HG02973 (cell line): ENCODE data around the gene ETV6.

ENCODE experiments used
- ATAC-seq: cut with Tn5 transposase; IDR thresholded peaks from one replicate; pipeline ENCODE4 v1.9.1; 2021; ENCODE audit warnings: moderate library complexity; ENCODE audit not compliant: unreplicated experiment

ETV6 gene

GRCh38 chr12:11875414-11875935 is 226.0 kb downstream of the ETV6 start:
- no peak for ATAC-seq

DNA sequence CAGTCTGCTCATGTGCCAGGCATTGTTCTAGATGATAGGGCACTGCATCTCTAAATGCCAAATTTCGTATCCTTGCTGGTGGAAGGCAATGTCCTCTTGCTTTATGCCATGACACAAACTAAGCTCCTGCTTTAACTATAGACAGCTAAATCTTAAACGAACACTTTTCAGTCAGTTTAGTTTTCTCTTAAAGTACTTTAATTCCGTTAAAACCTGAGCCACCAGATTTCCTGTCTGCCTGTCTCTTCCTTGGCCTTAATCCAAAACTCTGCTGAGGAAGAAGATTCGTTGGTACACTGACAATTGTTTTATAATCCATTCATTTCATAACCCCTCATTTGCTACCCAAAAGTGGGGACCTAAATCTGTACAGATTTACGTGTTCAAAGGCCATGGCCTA is 226.8 kb downstream of the ETV6 start:
- ATAC-seq: no peak

DNA sequence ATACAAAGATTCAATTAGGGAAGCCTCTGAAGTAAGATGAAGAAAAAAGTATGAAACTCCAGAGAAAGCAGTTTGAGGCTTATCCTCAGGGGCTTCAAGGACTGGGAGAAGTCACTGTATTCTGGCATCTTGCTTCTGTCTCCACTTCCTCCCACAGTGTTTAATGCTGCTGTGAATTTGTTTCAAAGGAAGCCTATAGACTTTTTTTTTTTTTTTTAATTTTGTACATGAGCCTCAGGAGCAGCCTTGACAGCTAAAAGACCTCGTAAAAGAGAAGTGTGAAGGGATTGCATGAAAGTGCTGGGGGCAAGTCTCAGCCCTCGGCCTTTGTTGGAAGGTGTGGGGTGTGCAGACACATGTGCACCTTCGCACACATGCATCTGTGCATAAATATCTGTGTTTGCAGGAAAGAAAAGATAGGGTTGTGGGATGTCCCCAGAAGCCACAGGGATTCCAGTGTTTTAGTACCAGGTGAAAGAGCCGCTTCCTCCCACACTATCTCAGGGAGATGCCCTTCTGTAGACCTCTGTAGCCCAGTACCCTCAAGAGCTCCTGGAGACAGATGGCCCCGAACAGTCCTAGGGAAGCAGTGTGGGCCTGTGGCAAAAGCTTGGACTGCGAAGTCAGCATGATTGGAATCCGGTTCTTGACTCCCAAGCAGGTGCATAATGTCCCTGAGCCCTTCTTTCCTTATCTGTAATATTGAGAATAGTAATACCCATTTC is 227.8 kb downstream of the ETV6 start:
- no peak for ATAC-seq

DNA sequence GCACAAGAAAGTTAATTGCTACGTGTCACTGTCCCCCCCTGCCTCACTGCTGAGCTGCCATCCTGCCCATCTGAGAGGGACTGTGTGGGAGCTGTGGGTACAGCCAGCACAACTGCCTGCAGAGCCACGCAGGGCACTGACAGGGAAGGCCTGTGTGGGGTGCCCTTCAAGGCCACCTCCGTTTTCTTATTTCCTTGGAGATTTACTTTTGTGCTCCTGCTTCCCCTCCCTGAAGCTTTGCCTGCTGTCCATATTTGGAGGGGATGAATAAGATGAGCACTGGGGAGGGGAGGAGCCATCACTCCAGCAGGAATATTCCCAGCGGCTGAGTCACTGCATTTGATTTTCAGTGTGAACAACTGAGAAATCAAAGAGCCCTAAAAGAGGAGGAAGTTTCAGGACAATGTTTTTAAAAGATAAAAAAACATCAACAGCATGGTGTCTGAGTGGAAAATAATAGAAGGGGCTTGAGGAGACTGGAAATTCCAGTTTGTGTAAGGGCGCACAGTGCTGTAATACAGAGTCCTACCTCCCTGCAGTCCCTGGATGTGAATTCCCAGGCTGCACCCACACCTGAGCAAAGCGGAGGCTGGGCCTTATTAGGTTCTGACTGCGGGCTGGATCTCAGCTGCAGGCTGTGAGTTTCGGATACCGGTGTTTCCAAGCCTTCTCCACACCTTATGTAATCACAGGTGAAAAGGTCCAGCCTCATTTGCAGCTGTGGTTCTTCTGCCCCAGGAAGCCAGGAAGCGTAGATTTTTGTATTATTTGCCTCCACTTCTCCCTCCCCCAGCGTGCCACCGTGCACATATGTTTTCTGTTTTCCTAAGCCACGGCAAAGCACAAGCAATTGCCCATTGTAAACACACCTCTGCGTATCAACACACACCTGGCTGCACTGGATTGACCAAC is 228.7 kb downstream of the ETV6 start:
- no peak for ATAC-seq

- no peak for ATAC-seq
Observed at GRCh38 chr12:11879306-11879705, 229.8 kb downstream of the ETV6 start.

DNA sequence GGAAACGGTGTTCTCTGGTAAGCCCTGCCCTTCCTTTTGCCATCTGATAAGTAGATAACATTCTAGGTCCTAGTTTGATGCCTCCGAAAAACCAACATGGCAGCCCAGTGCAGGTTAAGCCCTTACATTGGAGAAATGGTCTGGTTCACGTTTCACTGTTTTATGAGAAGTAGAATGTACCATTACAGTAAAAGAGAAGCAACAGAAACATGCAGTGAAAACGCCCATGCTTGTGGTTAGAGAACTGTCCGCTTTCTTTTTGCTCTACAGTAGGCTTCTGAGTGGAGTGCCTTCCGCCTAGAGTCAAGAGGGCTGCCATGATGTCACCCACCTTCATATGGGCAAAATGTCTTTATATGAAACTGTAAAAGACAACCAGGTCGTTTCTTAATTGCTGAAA is 230.9 kb downstream of the ETV6 start:
- no peak for ATAC-seq

DNA sequence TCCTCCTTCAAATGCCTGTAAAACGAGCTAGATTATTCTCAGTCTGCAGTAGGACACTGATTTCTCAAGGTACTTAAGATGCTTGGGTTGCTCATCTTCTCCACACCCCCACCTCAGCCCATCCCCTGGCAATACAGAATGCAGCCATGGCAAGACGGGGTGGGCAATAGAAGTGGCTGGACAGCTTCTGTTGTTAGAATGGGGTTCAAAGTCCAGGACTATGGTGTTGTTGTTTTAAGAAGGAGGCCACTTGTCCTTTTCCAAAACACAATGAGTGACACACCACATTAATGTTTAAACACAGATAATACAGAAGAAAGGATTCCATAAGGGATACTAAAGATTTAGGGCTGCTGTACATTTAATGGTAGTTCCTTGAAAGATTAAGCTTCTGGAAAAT is 232.4 kb downstream of the ETV6 start:
- no peak for ATAC-seq

- no peak for ATAC-seq
Observed at GRCh38 chr12:11882301-11883019, 233.0 kb downstream of the ETV6 start.

DNA sequence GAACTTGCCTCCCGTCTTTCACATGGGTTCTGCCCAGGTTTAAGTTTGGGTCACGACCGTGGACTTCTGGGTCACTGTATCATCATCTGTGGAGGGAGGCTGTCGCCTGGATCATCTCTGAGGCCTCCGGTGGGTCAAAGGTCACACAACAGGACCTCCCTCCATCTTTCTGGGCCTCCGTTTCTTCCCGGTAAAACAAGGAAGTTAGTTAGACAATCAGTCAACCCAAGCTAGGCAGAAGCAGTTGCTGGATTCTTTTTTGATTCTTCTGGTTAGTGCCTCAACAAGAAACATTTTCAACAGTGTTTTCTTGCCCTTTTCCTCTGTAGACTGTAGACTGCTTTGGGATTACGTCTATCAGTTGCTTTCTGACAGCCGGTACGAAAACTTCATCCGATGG is 234.6 kb downstream of the ETV6 start:
- ATAC-seq: no peak

- ATAC-seq: no peak
Observed at GRCh38 chr12:11884706-11885105, 235.2 kb downstream of the ETV6 start.

GRCh38 chr12:11885261-11886038 is 236.0 kb downstream of the ETV6 start:
- ATAC-seq: no peak

- no peak for ATAC-seq
Observed at GRCh38 chr12:11886339-11886738, 236.9 kb downstream of the ETV6 start.

DNA sequence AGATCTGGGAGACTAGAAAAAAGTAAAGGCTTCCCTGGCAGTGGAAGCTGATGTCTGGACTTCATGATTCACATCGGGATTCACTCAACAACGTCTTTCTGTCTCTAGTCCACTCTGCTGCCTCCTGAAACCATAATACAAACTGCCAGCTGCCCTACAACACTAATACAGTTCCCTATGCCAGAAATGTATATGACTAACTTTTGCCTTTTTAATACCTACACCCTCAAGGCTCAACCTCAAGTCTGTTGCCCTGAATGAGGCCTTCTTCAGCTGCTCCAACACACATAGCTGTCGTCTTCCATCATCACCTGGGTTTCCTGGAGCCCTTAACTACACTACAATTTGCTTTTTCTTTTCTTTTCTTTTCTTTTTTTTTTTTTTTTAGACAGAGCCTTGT is 238.6 kb downstream of the ETV6 start:
- no peak for ATAC-seq

GRCh38 chr12:11891346-11891745 is 241.9 kb downstream of the ETV6 start:
- no peak for ATAC-seq

DNA sequence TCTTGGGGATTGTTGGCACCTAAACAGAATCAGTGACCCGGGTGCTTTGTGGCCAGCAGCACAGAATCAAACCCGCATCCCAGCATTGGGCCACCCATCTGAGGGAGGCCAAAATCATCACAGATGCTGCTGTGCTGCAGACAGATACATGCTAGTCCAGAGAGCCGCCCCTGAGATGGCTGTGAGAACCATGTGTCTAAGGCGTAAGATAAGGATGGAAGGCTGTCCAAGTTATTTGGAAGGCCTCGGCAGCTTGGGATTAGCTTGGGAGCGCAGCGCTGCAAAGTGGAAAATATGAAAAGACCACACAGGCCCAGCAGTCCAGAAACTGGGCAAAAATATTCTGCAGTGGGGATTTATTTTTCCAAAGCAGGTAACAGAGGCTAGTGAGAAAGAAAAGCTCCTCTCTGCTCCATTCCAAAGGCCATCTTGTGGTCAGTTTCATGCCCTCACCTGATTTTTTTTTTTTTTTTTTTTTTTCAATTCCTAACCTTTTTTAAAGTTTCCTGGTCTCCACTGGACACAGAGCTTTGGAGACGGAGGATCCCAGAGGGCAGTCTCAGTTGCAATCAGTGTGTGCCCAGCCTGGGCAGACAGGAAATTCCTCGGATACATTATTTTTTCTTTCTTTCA is 242.4 kb downstream of the ETV6 start:
- no peak for ATAC-seq

DNA sequence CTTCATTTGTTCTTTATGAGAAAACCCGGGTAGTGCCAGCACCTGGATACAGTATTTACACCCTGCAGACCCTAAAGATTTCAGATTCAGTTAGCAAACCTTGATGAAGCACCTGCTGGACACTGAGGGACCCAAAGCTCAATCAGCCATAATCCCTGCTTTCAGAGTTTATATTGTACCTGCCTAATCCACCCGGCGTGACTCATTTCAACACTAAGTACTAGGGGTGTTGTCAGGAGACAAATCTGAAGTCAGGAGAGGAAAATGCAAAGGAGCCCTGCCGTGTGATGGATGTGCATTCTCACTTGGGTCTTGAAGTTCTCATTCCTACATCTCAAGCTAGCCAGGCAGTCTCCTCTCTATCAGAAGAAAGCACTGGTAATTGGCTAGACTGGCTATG is 244.5 kb downstream of the ETV6 start:
- ATAC-seq: no peak

GRCh38 chr12:11894890-11895289 is 245.4 kb downstream of the ETV6 start:
- ATAC-seq: no peak

DNA sequence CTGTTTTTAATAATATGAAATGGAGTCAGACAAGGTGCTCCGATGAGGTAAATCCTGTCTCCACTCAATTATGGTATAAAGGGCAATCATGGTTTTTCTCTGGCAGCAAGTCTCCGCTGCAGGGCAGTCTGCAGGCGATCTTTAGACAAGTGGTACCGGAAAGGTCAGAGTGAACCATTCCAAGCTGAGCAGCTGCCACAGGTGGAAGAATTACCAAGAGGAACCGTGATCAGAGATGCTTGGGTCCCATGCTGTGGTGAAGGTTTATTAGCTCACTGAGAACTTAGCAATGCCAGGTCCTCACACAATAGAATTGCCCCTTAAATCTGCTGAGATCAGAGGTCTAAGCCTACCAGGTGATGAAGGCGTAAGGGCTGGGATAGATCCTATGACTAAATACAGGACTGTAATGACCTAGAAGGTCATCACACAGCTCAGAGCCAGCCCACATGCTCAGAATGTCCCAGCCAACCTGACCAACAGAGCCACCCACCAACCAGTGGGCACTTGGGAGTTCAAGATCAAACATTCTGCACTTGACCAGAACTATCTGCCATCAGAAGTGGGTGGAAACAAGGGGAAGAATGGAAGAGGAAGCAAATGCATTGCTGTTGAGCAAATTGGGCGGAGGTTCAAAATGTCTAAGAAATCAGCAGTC is 246.1 kb downstream of the ETV6 start:
- no peak for ATAC-seq

DNA sequence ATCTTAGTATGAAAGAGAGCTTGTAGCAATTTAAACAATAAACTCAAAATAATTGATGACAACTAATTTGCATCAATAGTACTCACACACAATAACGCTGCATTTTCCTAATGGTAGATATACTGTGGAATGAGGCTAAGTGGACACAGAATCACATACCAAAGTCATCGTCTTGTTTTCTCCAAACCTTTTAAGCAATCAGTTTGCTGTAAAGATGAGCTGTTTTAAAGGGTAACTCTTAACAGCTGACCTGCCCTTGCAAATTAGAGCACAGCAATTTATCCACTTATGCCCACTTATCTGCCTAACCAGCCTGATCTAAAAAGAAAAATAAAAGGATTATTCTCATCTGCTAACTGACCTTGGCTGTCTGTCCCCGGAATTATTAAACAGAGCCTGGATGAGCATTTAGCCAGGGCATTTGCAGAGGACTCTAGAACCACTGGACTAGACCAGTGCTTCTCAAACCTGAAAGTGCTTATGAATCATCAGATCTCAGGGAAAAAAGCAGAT is 247.0 kb downstream of the ETV6 start:
- ATAC-seq: no peak
